ENCODE measurements around the gene VPS45. TPM values are rescaled to one million over a fixed set of nuclear protein-coding genes. Genes with fewer than 3 reads are reported as not detected.

The VPS45 gene
- total RNA-seq, 6 donors from 2014 or later, result 16.3 to 50.3 (median 30.8) TPM

DNA sequence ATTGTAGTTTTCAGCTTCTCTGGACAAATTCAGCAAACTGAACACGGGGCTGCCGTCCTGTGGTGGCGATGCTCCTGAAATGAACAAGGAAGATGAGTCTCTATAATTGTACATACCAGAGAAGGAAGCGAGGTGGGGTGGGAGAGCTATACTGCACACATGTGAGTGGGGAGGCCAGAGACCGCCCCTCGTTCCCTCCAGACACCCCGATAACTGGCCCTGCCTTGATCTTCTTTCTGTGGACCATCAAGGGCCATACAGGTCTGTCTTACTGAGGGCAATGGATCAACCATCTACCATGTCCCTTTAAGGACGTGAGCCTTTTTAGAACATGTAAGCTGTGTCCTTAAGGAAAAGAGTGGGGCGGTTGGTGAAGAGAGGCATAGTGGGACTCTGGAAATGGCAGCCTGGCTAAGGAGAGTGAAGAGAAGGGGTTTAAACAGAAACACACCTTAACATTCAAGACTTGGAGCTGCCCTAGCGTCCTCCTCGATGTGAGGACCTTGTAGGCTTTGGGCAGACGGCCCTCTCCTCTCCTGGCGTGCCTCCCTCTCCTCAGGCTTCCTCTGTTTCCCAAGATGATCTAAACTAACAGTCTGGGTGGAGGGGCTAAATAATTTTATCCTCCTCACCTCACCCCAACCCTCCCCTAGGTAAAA is 88.0 kb downstream of the VPS45 start:
- H3K27me3 ChIP-seq, result no peaks in the 10 kb centered on the region
- ATAC-seq (ENCODE audit: low FRiP score in 2 of 2), result no peak
- TF ChIP-seq EP300 (IDR thresholded peaks at IDR 0.05), result no peak
- TF ChIP-seq, protein P1, sequence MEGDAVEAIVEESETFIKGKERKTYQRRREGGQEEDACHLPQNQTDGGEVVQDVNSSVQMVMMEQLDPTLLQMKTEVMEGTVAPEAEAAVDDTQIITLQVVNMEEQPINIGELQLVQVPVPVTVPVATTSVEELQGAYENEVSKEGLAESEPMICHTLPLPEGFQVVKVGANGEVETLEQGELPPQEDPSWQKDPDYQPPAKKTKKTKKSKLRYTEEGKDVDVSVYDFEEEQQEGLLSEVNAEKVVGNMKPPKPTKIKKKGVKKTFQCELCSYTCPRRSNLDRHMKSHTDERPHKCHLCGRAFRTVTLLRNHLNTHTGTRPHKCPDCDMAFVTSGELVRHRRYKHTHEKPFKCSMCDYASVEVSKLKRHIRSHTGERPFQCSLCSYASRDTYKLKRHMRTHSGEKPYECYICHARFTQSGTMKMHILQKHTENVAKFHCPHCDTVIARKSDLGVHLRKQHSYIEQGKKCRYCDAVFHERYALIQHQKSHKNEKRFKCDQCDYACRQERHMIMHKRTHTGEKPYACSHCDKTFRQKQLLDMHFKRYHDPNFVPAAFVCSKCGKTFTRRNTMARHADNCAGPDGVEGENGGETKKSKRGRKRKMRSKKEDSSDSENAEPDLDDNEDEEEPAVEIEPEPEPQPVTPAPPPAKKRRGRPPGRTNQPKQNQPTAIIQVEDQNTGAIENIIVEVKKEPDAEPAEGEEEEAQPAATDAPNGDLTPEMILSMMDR (IDR thresholded peaks at IDR 0.05), result no peak
- 90% methylated on average over 13 of the region's 13 CpGs for WGBS, 2 donors
- peaks cover 0 to 58% (median 28%) of the 10 kb centered on the region in 4 donors for H3K36me3 ChIP-seq
- peak overlapping the region in 2 of 4 donors; percentile 58 to 91 for H3K27ac ChIP-seq
- H3K4me3 ChIP-seq, result no peak overlapping the region
- H3K9me3 ChIP-seq, result no peaks in the 10 kb centered on the region
- no peak for DNase-seq
- peaks cover 26 to 50% (median 35%) of the 10 kb centered on the region in 4 donors for H3K4me1 ChIP-seq

DNA sequence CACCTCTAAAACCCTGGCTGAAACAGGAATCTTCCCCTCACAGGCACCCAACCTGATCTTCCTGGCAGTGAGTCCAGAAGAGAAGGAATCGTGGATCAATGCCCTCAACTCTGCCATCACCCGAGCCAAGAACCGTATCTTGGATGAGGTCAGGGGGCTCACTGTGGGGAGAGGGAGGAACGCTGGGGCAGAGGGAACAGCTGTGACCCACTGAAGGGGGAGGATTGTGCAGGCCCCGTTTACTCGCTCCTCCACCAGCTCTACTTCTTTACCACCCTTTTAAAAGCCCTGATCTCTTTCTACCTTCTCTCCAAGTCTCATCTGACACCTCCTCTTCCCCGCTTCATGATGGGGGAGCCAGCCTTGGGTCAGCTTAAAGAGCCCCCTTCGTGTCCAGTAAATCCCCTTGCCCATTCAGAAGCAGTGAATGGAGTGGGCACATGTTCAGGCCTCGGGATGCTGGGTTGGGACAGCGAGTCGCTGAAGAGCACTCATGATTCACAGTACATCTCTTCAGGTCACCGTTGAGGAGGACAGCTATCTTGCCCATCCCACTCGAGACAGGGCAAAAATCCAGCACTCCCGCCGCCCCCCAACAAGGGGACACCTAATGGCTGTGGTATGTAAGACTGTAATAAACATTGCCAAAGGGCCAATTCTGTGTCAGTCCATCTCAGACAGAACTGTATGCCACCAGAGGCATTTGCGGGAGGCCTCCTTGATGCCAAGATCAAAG is 89.5 kb downstream of the VPS45 start:
- no peak for TF ChIP-seq EP300 (IDR thresholded peaks at IDR 0.05)
- TF ChIP-seq, protein P1 (IDR thresholded peaks at IDR 0.05), result no peak
- no peak for TF ChIP-seq POLR2AphosphoS5 (IDR thresholded peaks at IDR 0.05)
- no peak for TF ChIP-seq POLR2A (IDR thresholded peaks at IDR 0.05)
- Histone ChIP-seq H3K27me3 (no peaks in the 10 kb centered on the region), H3K9me3 (no peaks in the 10 kb centered on the region), H3K27ac (peak overlapping the region in 1 of 4 donors; percentile 13), H3K36me3 (peaks cover 0 to 58% (median 28%) of the 10 kb centered on the region in 4 donors), H3K4me3 (no peak overlapping the region), H3K4me1 (peaks cover 19 to 52% (median 35%) of the 10 kb centered on the region in 4 donors)
- WGBS, 2 donors, result 88 to 95% methylated on average over 16 of the region's 16 CpGs
- no peak for DNase-seq
- no peak for ATAC-seq (ENCODE audit: low FRiP score in 2 of 2)

DNA sequence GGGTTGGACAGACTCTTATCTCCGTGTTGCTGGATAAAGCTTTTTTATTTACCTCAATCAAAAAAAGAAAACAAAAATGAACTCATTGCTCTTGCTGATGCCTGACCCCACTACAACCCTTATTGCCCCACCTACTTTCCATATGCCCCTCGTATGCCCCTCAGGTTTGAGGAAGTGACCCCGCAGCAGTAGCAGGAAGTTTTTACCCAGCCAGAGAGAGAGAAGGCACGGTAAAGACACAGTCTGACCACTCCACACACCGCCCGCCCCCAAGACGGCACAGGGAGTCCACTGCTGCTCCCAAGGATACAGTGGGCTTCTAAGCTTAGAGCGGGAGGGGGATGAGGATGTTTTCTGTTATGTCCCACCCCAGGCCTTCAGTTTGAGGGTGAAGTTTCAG is 92.0 kb downstream of the VPS45 start:
- Histone ChIP-seq H3K9me3 (no peaks in the 10 kb centered on the region), H3K27ac (peak overlapping the region; percentile 20 to 71 (median 59))

DNA sequence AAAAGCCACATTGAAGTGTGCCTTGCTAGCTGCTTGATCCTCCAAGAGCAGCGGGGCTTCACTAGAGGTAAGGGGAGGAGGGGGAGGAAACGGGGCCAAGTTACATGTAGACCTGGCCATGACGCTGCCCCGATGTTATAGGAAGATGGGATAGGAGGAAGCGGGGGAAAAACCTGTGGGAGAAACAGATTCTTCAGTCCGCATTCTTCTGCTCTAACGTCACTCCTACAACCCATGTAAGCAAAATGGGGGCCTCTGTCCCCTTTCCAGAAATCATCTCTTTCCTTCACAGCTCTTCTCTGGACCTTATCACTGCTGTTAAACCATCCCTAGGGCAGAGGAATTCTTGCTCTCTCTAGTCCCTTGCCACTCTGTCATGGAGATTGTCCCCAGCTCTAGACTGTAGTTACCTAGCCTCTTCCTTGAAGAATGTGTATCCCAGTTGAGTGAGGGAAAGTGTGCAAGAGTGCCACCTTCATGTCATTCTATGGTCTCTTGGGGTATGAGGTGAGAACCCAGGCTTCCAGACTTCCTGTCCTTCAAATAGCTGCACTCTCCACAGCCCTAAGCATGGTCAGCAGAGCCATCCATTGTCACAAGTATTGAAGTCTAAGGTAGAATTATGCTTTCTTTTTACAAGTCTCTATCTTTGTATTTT is 93.5 kb downstream of the VPS45 start:
- DNase-seq (no peak), ATAC-seq (ENCODE audit: low FRiP score in 2 of 2) (no peak)
- peak overlapping the region; percentile 80 to 91 (median 88) for H3K27ac ChIP-seq
- 51 to 55% methylated on average over 7 of the region's 7 CpGs for WGBS, 2 donors
- H3K4me1 ChIP-seq, result peaks cover 29 to 67% (median 45%) of the 10 kb centered on the region in 4 donors
- H3K36me3 ChIP-seq, result peaks cover 0 to 36% (median 25%) of the 10 kb centered on the region in 4 donors
- H3K4me3 ChIP-seq, result peak overlapping the region in 1 of 4 donors; percentile 7
- no peaks in the 10 kb centered on the region for H3K27me3 ChIP-seq
- H3K9me3 ChIP-seq, result no peaks in the 10 kb centered on the region
- TF ChIP-seq POLR2AphosphoS5 (IDR thresholded peaks at IDR 0.05) (no peak), EP300 (IDR thresholded peaks at IDR 0.05) (no peak), POLR2A (IDR thresholded peaks at IDR 0.05) (no peak)
- TF ChIP-seq, protein P1 (IDR thresholded peaks at IDR 0.05), result no peak

More for the DNA sequence above, 92.0 kb downstream of the VPS45 start:
- 62 to 71% methylated on average over 8 of the region's 8 CpGs for WGBS, 2 donors
- Histone ChIP-seq H3K36me3 (peaks cover 0 to 51% (median 25%) of the 10 kb centered on the region in 4 donors), H3K4me1 (peaks cover 20 to 57% (median 40%) of the 10 kb centered on the region in 4 donors), H3K4me3 (no peak overlapping the region), H3K27me3 (no peaks in the 10 kb centered on the region)
- peak in 1 of 2 donors; percentile 36 for ATAC-seq (ENCODE audit: low FRiP score in 2 of 2)
- TF ChIP-seq POLR2AphosphoS5 (IDR thresholded peaks at IDR 0.05) (no peak), EP300 (IDR thresholded peaks at IDR 0.05) (no peak), POLR2A (IDR thresholded peaks at IDR 0.05) (no peak)
- TF ChIP-seq, protein P1 (IDR thresholded peaks at IDR 0.05), result no peak
- peak in 1 of 2 donors; percentile 35 for DNase-seq
